Testis (tissue), 2 donors: Measurements from ENCODE around the gene LNPEP.

Source experiments
- CTCF ChIP-seq, 3 experiments: fragments of 450-650 bp in 2 of 3; fragments of 200-600 bp in 1 of 3; sonication (generic) in 1 of 3; IDR thresholded peaks; one replicate each; pipeline ENCODE4 v1.5.1; 2016 to 2019; ENCODE audit warnings: antibody characterized with exemption in 3 of 3, mild to moderate bottlenecking in 2 of 3, moderate library complexity in 1 of 3
- POLR2A ChIP-seq: fragments of 450-650 bp; IDR thresholded peaks from one replicate; pipeline ENCODE4 v1.6.1; 2017; ENCODE audit warnings: antibody characterized with exemption, mild to moderate bottlenecking, moderate library complexity

- TF ChIP-seq POLR2A (no peak), CTCF (IDR thresholded peaks at IDR 0.05) (no peak)
Measured at GRCh38 chr5:97085459-97086181, 149.7 kb downstream of the LNPEP start.
